ENCODE measurements around the gene SHB.
"Not testable (repeated sequence)": the region's sequence is repeated elsewhere in the genome, so short reads cannot be mapped to it uniquely, and the experiment has no call there.

DNA sequence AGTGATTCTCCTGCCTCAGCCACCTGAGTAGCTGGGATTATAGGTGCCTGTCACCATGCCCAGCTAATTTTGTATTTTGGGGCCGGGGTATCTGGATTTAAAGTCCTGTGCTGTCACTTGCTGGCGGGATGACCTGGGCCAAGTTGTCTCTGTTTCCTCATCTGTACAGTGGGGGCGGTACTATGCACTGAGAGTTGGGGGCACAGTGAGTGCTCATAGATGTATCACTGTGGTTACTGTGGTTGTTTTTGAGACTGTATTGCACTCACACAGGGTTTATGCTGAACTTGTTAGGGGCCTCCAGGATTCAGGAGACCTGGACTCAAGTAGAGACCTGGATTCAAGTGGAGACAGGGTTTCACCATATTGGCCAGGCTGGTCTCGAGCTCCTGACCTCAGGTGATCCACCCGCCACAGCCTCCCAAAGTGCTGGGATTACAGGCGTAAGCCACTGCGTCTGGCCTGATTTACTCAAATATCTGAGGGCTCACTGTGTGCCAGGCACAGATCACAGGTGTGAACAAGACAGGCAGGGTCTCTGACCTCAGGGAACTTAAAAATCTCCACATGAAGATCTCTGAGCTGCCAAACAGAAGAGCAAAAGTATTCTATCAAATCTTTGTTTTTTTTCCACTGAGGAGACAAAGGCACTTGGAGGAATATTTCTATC, 103.2 kb downstream of the SHB start:
- TF ChIP-seq RAD21 (IDR thresholded peaks at IDR 0.05; ENCODE audit: low read depth); ZNF274 (IDR thresholded peaks at IDR 0.05; ENCODE audit: low read depth, low read length); CEBPB (IDR thresholded peaks at IDR 0.05; ENCODE audit: low read depth); SP1 (IDR thresholded peaks at IDR 0.05; ENCODE audit: low read depth); POLR2A (IDR thresholded peaks at IDR 0.05; ENCODE audit: borderline replicate concordance, extremely low read depth, insufficient read depth, insufficient read length); ELF1 (IDR thresholded peaks at IDR 0.05; ENCODE audit: borderline replicate concordance, low read depth); SRF (IDR thresholded peaks at IDR 0.05; ENCODE audit: low read depth); EZH2phosphoT487 (IDR thresholded peaks at IDR 0.05; ENCODE audit: borderline replicate concordance): not testable (repeated sequence)
- TF ChIP-seq, protein P1, sequence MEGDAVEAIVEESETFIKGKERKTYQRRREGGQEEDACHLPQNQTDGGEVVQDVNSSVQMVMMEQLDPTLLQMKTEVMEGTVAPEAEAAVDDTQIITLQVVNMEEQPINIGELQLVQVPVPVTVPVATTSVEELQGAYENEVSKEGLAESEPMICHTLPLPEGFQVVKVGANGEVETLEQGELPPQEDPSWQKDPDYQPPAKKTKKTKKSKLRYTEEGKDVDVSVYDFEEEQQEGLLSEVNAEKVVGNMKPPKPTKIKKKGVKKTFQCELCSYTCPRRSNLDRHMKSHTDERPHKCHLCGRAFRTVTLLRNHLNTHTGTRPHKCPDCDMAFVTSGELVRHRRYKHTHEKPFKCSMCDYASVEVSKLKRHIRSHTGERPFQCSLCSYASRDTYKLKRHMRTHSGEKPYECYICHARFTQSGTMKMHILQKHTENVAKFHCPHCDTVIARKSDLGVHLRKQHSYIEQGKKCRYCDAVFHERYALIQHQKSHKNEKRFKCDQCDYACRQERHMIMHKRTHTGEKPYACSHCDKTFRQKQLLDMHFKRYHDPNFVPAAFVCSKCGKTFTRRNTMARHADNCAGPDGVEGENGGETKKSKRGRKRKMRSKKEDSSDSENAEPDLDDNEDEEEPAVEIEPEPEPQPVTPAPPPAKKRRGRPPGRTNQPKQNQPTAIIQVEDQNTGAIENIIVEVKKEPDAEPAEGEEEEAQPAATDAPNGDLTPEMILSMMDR (IDR thresholded peaks at IDR 0.05 in 2 of 3, conservative IDR thresholded peaks at IDR 0.05 in 1 of 3; ENCODE audit: borderline replicate concordance in 1 of 3, insufficient read depth in 1 of 3, low read depth in 2 of 3, low read length in 2 of 3): not testable (repeated sequence)
- TF ChIP-seq, protein P2, sequence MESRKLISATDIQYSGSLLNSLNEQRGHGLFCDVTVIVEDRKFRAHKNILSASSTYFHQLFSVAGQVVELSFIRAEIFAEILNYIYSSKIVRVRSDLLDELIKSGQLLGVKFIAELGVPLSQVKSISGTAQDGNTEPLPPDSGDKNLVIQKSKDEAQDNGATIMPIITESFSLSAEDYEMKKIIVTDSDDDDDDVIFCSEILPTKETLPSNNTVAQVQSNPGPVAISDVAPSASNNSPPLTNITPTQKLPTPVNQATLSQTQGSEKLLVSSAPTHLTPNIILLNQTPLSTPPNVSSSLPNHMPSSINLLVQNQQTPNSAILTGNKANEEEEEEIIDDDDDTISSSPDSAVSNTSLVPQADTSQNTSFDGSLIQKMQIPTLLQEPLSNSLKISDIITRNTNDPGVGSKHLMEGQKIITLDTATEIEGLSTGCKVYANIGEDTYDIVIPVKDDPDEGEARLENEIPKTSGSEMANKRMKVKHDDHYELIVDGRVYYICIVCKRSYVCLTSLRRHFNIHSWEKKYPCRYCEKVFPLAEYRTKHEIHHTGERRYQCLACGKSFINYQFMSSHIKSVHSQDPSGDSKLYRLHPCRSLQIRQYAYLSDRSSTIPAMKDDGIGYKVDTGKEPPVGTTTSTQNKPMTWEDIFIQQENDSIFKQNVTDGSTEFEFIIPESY (IDR thresholded peaks at IDR 0.05; ENCODE audit: extremely low read depth, insufficient replicate concordance, low read length): not testable (repeated sequence)
